COLO668 (cell line): ENCODE data around the gene CEP44.
"Not testable (repeated sequence)": the region's sequence is repeated elsewhere in the genome, so short reads cannot be mapped to it uniquely, and the experiment has no call there.

Source experiments
- DNase-seq: peaks from one replicate; lab custom pipeline; 2025; ENCODE audit not compliant: unreplicated experiment; lab: John Stamatoyannopoulos, UW

CEP44 gene

GRCh38 chr4:174277433-174277832 lies 6.3 kb upstream of the CEP44 start:
- no peak for DNase-seq

DNA sequence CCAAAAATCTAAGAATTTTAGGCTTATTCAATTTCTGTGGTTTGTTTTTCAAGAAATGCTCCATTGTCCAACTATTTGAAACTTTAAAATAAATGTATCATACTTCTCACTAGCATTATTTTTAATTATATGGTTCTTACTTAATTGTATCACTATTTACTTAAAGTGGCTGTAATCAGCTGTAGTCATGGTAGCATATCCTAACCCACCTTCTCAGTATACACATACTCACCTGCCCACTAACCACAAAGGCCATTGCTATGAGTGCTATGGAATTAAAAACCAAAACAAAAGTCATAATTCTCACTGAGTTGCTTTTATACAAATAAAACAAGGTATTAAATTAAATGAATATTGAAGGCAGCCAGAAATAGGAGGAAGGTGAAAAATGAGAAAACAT lies 5.2 kb upstream of the CEP44 start:
- DNase-seq: no peak

DNA sequence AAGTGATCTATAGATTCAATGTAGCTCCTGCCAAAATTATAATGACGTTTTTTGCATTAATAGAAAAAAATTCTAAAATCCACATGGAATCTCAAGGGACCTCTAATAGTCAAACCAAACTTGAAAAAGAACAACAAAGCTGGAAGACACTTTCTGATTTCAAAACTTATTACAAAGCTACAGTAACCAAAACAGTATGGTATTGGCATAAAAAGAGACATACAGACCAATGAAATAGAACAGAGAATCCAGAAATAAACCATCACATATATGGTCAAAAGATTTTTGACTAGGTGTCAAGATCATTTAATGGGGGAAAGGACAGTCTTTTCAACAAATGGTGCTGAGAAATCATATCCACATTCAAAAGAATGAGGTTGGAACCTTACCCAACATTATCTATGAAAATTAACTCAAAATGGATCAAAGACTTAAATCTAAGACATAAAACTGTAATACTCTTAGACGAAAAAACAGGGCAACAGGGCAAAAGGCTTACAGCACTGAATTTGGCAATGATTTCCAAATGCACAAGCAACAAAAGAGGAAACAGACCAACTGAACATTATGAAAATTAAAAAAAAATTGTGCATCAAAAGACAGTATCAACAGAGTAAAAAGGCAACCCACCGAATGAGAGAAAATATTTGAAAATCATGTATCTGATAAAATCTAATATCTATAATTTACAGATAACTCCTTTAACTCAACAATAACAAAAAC lies 4.1 kb upstream of the CEP44 start:
- no peak for DNase-seq

DNA sequence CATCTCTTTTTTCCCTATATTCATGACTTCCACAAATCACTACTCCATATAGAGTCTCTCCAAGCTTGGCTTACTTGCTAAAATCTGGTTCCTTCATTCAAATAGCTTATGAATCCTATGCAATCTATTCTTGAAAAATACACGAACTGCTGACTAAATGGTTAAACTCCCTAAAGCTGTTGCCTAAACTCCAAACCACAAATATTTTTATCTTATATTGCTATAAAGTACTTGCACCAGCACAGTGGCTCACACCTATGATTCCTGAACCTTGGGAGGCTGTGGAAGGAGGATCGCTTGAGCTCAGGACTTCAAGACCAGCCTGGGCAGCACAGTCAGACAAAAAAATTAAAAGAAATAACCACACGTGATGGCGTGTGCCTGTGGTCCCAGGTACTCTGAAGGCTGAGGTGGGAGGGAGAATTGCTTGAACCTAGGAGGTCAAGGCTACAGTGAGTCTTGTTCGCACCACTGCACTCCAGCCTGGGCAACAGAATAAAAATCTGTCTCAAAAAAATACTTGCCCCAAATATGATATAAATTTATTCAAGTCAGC lies 2.5 kb upstream of the CEP44 start:
- no peak for DNase-seq

DNA sequence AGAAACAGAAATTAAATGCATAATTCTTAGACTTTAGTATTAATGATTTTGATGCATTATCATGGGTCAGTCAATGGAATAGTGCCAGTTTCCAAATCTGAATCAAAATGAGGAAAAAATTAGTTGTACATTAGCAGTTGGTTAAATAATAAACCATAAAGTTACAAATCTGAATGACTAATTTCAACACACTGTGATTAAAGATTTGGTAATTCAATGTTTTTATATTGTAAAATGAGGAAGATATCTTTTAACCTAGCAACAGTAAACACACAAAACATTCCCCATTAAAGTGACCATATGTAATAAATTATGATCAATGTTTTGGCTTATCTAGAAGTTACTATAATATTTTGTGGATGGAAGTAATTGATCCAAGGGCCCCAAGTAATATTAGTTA lies 1.8 kb upstream of the CEP44 start:
- DNase-seq: no peak

DNA sequence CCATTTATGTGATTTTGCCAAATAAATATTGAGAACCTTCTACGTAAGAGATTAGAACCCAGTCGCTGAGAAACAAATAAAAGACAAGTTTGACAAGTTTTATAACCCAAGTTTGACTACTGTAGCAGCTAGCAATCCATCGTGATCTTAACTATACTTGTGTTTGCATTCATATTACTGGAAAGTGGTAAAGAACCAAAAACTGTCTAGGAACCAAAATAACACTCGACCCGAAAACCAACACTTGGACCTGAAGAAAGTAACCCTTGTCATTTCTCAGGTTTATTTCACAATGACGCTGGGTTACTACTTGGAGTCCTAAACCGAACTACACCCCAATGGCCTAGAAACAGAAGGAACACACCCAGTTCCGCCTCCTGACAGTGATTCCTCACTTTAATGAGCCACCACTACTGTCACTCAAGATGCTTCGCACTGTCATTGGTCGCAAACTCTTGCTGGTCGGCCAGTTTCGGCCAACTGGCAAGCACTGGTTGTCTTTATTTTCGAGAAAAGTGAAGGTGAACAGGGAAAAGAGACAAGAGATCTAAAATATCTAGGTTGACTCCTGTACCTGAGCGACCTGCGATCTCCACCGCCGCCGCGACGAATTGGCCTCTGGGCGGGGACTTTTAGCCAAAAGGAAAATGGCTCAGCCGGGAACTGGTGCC lies 740 bp upstream of the CEP44 start:
- peak; percentile 74 for DNase-seq

DNA sequence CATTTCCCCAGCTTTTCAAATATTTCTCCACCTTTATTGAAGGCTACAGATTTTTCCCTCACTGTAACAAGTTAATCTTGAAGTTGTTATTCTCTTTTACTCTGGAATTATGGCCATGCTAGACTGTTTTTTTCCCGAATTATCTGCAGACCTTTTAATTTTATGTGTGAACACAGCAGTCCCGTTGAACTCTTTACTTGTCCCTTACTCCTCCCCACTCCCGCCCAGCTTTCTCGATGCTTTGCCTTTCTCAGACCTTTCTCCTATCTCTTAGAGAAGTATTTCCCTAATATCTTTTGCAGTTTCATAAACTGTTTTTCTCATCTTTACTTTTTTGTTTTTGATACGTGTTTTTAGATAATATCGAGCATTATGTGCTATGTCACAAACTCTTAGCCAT lies 776 bp downstream of the CEP44 start:
- no peak for DNase-seq

DNA sequence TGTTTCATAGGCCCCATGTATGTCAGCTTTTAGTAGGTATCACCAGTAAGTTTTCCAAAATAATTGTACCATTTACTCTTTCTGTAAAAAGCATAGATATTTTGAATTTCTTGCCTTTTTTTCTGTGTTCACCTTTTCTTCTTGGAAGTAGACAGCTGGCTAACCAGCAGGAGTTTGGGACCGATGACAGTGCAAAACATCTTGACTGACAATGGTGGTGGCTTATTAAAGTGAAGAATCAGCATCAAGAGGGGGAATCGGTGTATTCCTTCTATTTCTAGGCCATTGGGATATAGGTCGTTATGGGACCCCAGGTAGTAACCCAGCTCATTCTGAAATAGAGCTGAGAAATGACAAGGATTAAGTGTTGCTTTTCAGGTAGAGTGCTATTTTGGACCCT lies 3.2 kb downstream of the CEP44 start:
- no peak for DNase-seq

DNA sequence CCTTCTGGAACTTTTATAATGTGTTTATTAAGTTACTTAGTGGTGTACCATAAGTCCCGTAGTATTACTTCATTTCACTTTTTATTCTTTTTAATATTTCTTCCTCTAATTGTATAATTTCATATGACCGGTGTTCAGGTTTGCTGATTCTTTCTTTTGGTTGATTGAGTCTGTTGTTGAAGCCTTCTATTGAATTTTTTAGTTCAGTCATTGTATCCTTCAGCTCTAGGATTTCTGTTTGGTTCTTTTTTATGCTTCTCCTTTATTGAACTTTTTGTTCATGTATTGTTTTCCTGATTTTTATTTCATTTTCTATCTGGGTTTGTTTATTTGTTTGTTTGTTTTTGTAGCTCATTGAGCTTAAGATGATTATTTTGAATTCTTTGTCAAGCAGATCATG lies 8.8 kb downstream of the CEP44 start:
- no peak for DNase-seq

DNA sequence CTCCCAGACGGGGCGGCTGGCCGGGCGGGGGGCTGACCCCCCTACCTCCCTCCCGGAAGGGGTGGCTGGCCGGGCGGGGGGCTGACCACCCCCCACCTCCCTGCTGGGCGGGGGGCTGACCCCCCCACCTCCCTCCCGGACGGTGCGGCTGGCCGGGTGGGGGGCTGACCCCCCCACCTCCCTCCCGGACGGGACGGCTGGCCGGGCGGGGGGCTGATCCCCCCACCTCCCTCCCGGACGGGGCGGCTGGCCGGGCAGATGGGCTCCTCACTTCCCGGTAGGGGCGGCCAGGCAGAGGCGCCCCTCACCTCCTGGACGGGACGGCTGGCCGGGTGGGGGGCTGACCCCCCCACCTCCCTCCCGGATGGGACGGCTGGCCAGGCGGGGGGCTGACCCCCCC lies 10.9 kb downstream of the CEP44 start:
- not testable (repeated sequence) for DNase-seq

DNA sequence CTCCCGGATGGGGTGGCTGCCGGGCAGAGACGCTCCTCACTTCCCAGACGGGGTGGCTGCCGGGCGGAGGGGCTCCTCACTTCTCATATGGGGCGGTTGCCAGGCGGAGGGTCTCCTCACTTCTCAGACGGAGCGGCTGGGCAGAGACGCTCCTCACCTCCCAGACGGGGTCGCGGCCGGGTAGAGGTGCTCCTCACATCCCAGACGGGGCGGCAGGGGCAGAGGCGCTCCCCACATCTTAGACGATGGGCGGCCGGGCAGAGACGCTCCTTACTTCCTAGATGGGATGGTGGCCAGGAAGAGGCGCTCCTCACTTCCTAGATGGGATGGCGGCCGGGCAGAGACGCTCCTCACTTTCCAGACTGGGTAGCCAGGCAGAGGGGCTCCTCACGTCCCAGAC lies 11.4 kb downstream of the CEP44 start:
- not testable (repeated sequence) for DNase-seq

DNA sequence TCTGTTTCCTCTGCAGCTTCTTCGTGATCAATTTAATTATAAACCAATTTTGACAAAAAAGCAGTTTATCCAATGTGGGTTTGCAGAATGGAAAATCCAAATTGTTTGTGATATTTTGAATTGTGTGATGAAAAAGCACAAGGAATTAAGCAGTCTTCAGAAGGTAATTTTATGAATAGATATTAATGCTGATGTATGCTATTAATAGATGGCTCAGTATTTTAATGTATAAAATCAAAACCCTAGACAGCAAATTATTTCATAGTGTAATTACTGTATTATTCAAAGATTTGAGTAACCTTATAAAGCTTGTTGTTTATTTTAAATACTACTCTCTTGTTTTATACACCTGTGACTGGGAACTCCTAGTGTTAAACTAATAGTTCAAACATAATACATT lies 20.0 kb downstream of the CEP44 start:
- no peak for DNase-seq

- DNase-seq: no peak
Observed at GRCh38 chr4:174304664-174305063, 21.0 kb downstream of the CEP44 start.

DNA sequence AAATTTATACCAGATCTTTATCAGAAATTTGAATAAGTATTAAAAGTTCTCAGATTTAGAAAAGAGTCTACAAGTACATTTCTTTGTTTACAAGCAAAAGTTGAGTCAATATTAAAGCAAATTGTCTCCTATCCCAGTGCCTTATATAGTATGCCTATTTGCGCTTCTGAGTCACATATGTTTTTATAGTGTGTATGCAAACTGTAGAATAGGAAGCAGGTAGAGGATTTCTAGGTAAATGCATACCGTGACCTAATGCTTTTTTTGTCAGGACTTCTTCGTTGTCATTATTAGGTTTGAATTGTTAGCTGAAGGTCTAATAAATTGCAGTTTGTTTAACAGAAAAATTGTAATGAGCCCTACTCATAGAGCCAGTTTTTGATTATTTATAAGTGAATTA lies 22.2 kb downstream of the CEP44 start:
- no peak for DNase-seq

- no peak for DNase-seq
Observed at GRCh38 chr4:174307694-174308093, 24.0 kb downstream of the CEP44 start.

- DNase-seq: no peak
Observed at GRCh38 chr4:174312993-174313392, 29.3 kb downstream of the CEP44 start.

- DNase-seq: no peak
Observed at GRCh38 chr4:174314274-174314673, 30.6 kb downstream of the CEP44 start.

GRCh38 chr4:174314770-174315169 lies 31.1 kb downstream of the CEP44 start:
- DNase-seq: no peak

GRCh38 chr4:174316546-174316945 lies 32.8 kb downstream of the CEP44 start:
- no peak for DNase-seq

DNA sequence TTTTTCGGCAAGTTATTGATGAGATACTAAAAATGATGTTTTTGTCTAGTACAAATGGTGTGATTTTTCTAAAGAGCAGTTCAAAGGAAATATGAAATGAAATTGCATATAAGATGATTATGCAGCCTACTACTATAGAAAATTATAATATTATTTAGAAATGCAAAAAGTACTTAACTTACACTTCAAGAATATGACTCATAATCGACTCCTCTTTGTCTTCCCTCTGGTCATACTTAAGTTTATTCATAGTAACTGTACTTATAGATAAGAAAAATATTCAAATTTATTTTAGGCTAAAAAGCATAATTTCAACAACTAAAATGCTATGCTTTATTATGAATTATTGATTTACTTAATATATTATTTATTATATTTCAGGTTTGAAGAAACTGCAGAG lies 33.2 kb downstream of the CEP44 start:
- no peak for DNase-seq

GRCh38 chr4:174317531-174317930 lies 33.8 kb downstream of the CEP44 start:
- no peak for DNase-seq
